OCI-LY7 (cell line): ENCODE measurements around the gene PRODH2.

Experiments used
- EZH2phosphoT487 ChIP-seq: fragments of 200-600 bp; sonication (generic); IDR thresholded peaks from 2 replicates; pipeline ENCODE4 v1.6.1; 2018; ENCODE audit warnings: low read depth, borderline replicate concordance, mild to moderate bottlenecking, mixed run types, antibody characterized with exemption, low read length, moderate library complexity, mixed read lengths
- TF ChIP-seq, protein P1 (sequence below): fragments of 200-600 bp; sonication (generic); conservative IDR thresholded peaks from 2 replicates; pipeline ENCODE4 v1.5.1; 2014; ENCODE audit warnings: mild to moderate bottlenecking, antibody characterized with exemption, low read length, moderate library complexity, mixed read lengths

DNA sequence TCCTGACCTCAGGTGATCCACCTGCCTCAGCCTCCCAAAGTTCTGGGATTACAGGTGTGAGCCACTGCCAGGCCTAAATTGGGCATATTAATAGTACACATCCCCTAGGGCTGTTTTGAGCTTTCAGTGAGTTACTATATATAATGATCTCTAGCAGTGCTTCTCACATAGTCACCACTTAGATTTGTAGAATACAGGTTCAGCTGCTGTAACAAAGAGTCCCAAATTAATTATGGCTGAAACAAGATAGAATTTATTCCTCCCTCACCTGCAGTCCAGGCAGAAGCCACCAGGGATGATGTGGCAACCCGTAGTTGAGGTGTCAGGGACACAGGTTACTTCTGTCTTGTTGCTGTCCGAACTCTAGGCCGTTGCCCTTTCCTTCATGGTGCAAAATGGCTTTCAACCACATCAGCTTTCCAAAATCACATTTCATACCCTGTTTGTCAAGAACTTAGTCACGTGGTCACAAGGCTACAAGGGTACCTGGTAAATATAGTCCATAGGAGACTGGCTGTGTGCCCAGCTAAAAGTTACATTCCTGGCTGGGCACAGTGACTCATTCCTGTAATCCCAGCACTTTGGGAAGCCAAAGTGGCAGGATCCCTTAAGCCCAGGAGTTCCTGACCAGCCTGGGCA lies 51.8 kb downstream of the PRODH2 start:
- TF ChIP-seq, protein P1, sequence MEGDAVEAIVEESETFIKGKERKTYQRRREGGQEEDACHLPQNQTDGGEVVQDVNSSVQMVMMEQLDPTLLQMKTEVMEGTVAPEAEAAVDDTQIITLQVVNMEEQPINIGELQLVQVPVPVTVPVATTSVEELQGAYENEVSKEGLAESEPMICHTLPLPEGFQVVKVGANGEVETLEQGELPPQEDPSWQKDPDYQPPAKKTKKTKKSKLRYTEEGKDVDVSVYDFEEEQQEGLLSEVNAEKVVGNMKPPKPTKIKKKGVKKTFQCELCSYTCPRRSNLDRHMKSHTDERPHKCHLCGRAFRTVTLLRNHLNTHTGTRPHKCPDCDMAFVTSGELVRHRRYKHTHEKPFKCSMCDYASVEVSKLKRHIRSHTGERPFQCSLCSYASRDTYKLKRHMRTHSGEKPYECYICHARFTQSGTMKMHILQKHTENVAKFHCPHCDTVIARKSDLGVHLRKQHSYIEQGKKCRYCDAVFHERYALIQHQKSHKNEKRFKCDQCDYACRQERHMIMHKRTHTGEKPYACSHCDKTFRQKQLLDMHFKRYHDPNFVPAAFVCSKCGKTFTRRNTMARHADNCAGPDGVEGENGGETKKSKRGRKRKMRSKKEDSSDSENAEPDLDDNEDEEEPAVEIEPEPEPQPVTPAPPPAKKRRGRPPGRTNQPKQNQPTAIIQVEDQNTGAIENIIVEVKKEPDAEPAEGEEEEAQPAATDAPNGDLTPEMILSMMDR: no peak
- no peak for TF ChIP-seq EZH2phosphoT487
